Kidney (tissue), 14 donors: ENCODE measurements around the gene AGAP5. TPM values are rescaled to one million over a fixed set of nuclear protein-coding genes. Genes with fewer than 3 reads are reported as not detected.
"Not testable (repeated sequence)": the region's sequence is repeated elsewhere in the genome, so short reads cannot be mapped to it uniquely, and the experiment has no call there.

Source experiments
- DNase-seq, 5 donors: peaks; one replicate each; pipeline ENCODE4 v3.0.0-alpha.2; 2013 to 2020
- FAIRE-seq: peaks from 2 replicates; lab custom pipeline; 2012; peaks lifted over from hg19 to GRCh38; lab: Jason Lieb, UNC
- H3K27ac ChIP-seq, 2 donors: one replicate each; pipeline ENCODE4 v1.7.0; 2013; ENCODE audit warnings: low read depth in 2 of 2, low read length in 2 of 2, inconsistent platforms in 1 of 2
- H3K27me3 ChIP-seq: one replicate; pipeline ENCODE4 v1.7.1; 2013; ENCODE audit warnings: low read length, inconsistent platforms; ENCODE audit not compliant: control insufficient read depth, insufficient read depth
- H3K36me3 ChIP-seq, 3 donors: one replicate each; pipeline versions ENCODE4 v1.7.0 to v1.7.1; 2013; ENCODE audit warnings: low read length in 3 of 3, control low read depth in 1 of 3, inconsistent platforms in 1 of 3; ENCODE audit not compliant: insufficient read depth in 3 of 3, control insufficient read depth in 2 of 3
- H3K4me1 ChIP-seq, 3 donors: one replicate each; pipeline versions ENCODE4 v1.7.0 to v1.7.1; 2013; ENCODE audit warnings: low read length in 3 of 3, inconsistent platforms in 1 of 3, low read depth in 1 of 3; ENCODE audit not compliant: control insufficient read depth in 2 of 3, insufficient read depth in 2 of 3
- H3K4me3 ChIP-seq, 3 donors: one replicate each; pipeline versions ENCODE4 v1.7.0 to v1.8.1; 2013; ENCODE audit warnings: low read length in 3 of 3, control low read depth in 1 of 3, inconsistent platforms in 1 of 3
- H3K9ac ChIP-seq, 3 donors: one replicate each; pipeline versions ENCODE4 v1.7.0 to v1.7.1; 2013; ENCODE audit warnings: low read length in 3 of 3, control low read depth in 1 of 3, inconsistent platforms in 1 of 3
- H3K9me3 ChIP-seq, 3 donors: one replicate each; pipeline versions ENCODE4 v1.7.0 to v1.7.1; 2013; ENCODE audit warnings: low read length in 3 of 3, control low read depth in 1 of 3, inconsistent platforms in 1 of 3; ENCODE audit not compliant: control insufficient read depth in 2 of 3, insufficient read depth in 1 of 3
- CTCF ChIP-seq: IDR thresholded peaks from 3 replicates; pipeline ENCODE4 v1.5.1; 2012; ENCODE audit warnings: mild to moderate bottlenecking, moderate library complexity, borderline replicate concordance; ENCODE audit not compliant: insufficient read depth; ENCODE audit errors: extremely low read depth
- intact Hi-C: fragments of 100-400 bp; cut with DNase I; formaldehyde crosslinking; loops from one replicate; pipeline ENCODE4 v1.11.1; 2022
- polyA plus RNA-seq: library from polyadenylated mRNA; stranded (reverse); fragments of 350-450 nt; fragmentation: Illumina TruSeq; extraction: RNeasy Lipid Tissue Mini Kit (QIAGEN cat#74804); gene quantifications from one replicate; pipeline ENCODE4 v1.2.3, GENCODE V29; 2014; ENCODE audit warnings: low read depth, low replicate concordance; ENCODE audit not compliant: insufficient read depth
- total RNA-seq: library from RNA; stranded (reverse); fragmentation: NEBNext Ultra II Directional; extraction: Animal tissue kit (Norgen Biotek cat#: 25700); gene quantifications from one replicate; pipeline ENCODE4 v1.2.1, GENCODE V29; 2021
- donor health status: control.
- donor health status: control.
- donor health status: control.
- donor health status: control.
- donor health status: control.
- donor health status: DM: yes; HTN: yes; CAD: no.
- donor health status: Normal renal cell carcinoma (clear cell type).

Gene AGAP5
- total and polyA plus RNA-seq, 2 donors from 2014 or later = 3.8 to 9.9 TPM

- no peaks in the 10 kb centered on the region for H3K9me3 ChIP-seq
- no peak for TF ChIP-seq CTCF
- H3K4me3 ChIP-seq = no peak overlapping the region
- no peak overlapping the region for H3K9ac ChIP-seq
- FAIRE-seq (no peak), DNase-seq (no peak)
- no peaks in the 10 kb centered on the region for H3K27me3 ChIP-seq
- intact Hi-C loops = no loop called here
- H3K27ac ChIP-seq = no peak overlapping the region
- H3K4me1 ChIP-seq = no peaks in the 10 kb centered on the region
- H3K36me3 ChIP-seq = peaks cover 0 to 36% (median 23%) of the 10 kb centered on the region in 3 donors
Measured at GRCh38 chr10:73723516-73723915, 25.6 kb upstream of the AGAP5 start.

- H3K27me3 ChIP-seq, DNase-seq, H3K9me3 ChIP-seq, FAIRE-seq, H3K9ac ChIP-seq, H3K4me3 ChIP-seq, H3K4me1 ChIP-seq, intact Hi-C loops, H3K27ac ChIP-seq: not testable (repeated sequence)
- peaks cover 3 to 53% (median 22%) of the 10 kb centered on the region in 3 donors for H3K36me3 ChIP-seq
Measured at GRCh38 chr10:73720561-73720960, 22.7 kb upstream of the AGAP5 start.

- intact Hi-C loops = no loop called here
- Histone ChIP-seq H3K27ac (no peak overlapping the region), H3K4me3 (no peak overlapping the region), H3K4me1 (no peaks in the 10 kb centered on the region), H3K9me3 (no peaks in the 10 kb centered on the region), H3K36me3 (peaks cover 3 to 46% (median 15%) of the 10 kb centered on the region in 3 donors), H3K9ac (no peak overlapping the region), H3K27me3 (no peaks in the 10 kb centered on the region)
- FAIRE-seq = no peak
- no peak for TF ChIP-seq CTCF
- no peak for DNase-seq
Measured at GRCh38 chr10:73717556-73717955, 19.6 kb upstream of the AGAP5 start.

- intact Hi-C loops = no loop called here
- TF ChIP-seq CTCF = no peak
- H3K4me1 ChIP-seq = no peaks in the 10 kb centered on the region
- no peak overlapping the region for H3K9ac ChIP-seq
- no peak overlapping the region for H3K4me3 ChIP-seq
- no peaks in the 10 kb centered on the region for H3K9me3 ChIP-seq
- H3K27me3 ChIP-seq = no peaks in the 10 kb centered on the region
- no peak for FAIRE-seq
- DNase-seq = no peak
- H3K27ac ChIP-seq = no peak overlapping the region
- H3K36me3 ChIP-seq = peaks cover 3 to 40% (median 12%) of the 10 kb centered on the region in 3 donors
Measured at GRCh38 chr10:73716251-73716650, 18.3 kb upstream of the AGAP5 start.

- H3K27ac ChIP-seq, FAIRE-seq, H3K9me3 ChIP-seq, H3K9ac ChIP-seq, H3K27me3 ChIP-seq, intact Hi-C loops, H3K4me3 ChIP-seq, H3K4me1 ChIP-seq, DNase-seq: not testable (repeated sequence)
- peaks cover 3 to 32% (median 9%) of the 10 kb centered on the region in 3 donors for H3K36me3 ChIP-seq
Measured at GRCh38 chr10:73715179-73716156, 17.6 kb upstream of the AGAP5 start.

GRCh38 chr10:73714483-73714882, 16.6 kb upstream of the AGAP5 start:
- H3K27ac ChIP-seq, intact Hi-C loops, H3K9me3 ChIP-seq, DNase-seq, H3K4me3 ChIP-seq, H3K9ac ChIP-seq, FAIRE-seq, H3K4me1 ChIP-seq, H3K27me3 ChIP-seq: not testable (repeated sequence)
- peaks cover 3 to 30% (median 4%) of the 10 kb centered on the region in 3 donors for H3K36me3 ChIP-seq
